Measurements from ENCODE around the gene QSOX1.

QSOX1 gene

GRCh38 chr1:180170546-180171151 lies 16.0 kb downstream of the QSOX1 start:
- TF ChIP-seq CTCF (IDR thresholded peaks at IDR 0.05; ENCODE audit: extremely low read depth, missing control alignments): no peak
- DNase-seq (ENCODE audit: low spot score): no peak

GRCh38 chr1:180171691-180172090 lies 17.0 kb downstream of the QSOX1 start:
- no peak for TF ChIP-seq CTCF (IDR thresholded peaks at IDR 0.05; ENCODE audit: extremely low read depth, missing control alignments)
- DNase-seq (ENCODE audit: low spot score): no peak

- TF ChIP-seq CTCF (IDR thresholded peaks at IDR 0.05; ENCODE audit: extremely low read depth, missing control alignments): no peak
Observed at GRCh38 chr1:180173451-180173850, 18.8 kb downstream of the QSOX1 start.

GRCh38 chr1:180173952-180174351 lies 19.3 kb downstream of the QSOX1 start:
- DNase-seq (ENCODE audit: low spot score): no peak
- no peak for TF ChIP-seq CTCF (IDR thresholded peaks at IDR 0.05; ENCODE audit: extremely low read depth, missing control alignments)

More at GRCh38 chr1:180173451-180173850, 18.8 kb downstream of the QSOX1 start:
- no peak for DNase-seq (ENCODE audit: low spot score)

GRCh38 chr1:180175291-180175690 lies 20.6 kb downstream of the QSOX1 start:
- TF ChIP-seq CTCF (IDR thresholded peaks at IDR 0.05; ENCODE audit: extremely low read depth, missing control alignments): no peak
- no peak for DNase-seq (ENCODE audit: low spot score)

GRCh38 chr1:180175806-180176205 lies 21.1 kb downstream of the QSOX1 start:
- DNase-seq (ENCODE audit: low spot score): no peak
- no peak for TF ChIP-seq CTCF (IDR thresholded peaks at IDR 0.05; ENCODE audit: extremely low read depth, missing control alignments)

GRCh38 chr1:180176965-180177364 lies 22.3 kb downstream of the QSOX1 start:
- TF ChIP-seq CTCF (IDR thresholded peaks at IDR 0.05; ENCODE audit: extremely low read depth, missing control alignments): no peak
- no peak for DNase-seq (ENCODE audit: low spot score)
